Adipocyte (in vitro differentiated cells): ENCODE results near the gene DOCK6.
"Not testable (repeated sequence)": the region's sequence is repeated elsewhere in the genome, so short reads cannot be mapped to it uniquely, and the experiment has no call there.

Source experiments
- DNase-seq: peaks from one replicate; pipeline ENCODE4 v3.0.0-alpha.2; 2015; ENCODE audit warnings: low read depth
- H3K27me3 ChIP-seq: replicated peaks from 2 replicates; pipeline ENCODE4 v1.7.0; 2013; ENCODE audit warnings: mild to moderate bottlenecking, low read length, moderate library complexity; ENCODE audit not compliant: control insufficient read depth, insufficient read depth
- H3K36me3 ChIP-seq: 2 replicates; pipeline ENCODE4 v1.7.0; 2013; ENCODE audit warnings: low read length, mild to moderate bottlenecking, moderate library complexity; ENCODE audit not compliant: control insufficient read depth, insufficient read depth, severe bottlenecking
- H3K4me1 ChIP-seq: 2 replicates; pipeline ENCODE4 v1.7.0; 2013; ENCODE audit warnings: mild to moderate bottlenecking, low read length, moderate library complexity; ENCODE audit not compliant: control insufficient read depth, insufficient read depth
- H3K4me3 ChIP-seq: 2 replicates; pipeline ENCODE4 v1.7.0; 2013; ENCODE audit warnings: mild to moderate bottlenecking, low read length, moderate library complexity
- H3K9ac ChIP-seq: 2 replicates; pipeline ENCODE4 v1.7.0; 2013; ENCODE audit warnings: mild to moderate bottlenecking, low read length, moderate library complexity
- H3K9me3 ChIP-seq: 2 replicates; pipeline ENCODE4 v1.7.0; 2013; ENCODE audit warnings: mild to moderate bottlenecking, low read length, moderate library complexity; ENCODE audit not compliant: control insufficient read depth

Gene DOCK6

GRCh38 chr19:11165486-11166030 is 96.8 kb downstream of the DOCK6 start:
- Histone ChIP-seq H3K4me3 (peak overlapping the region; percentile 75), H3K9ac (peak overlapping the region; percentile 95), H3K36me3 (peaks cover 47% of the 10 kb centered on the region), H3K27me3 (no peaks in the 10 kb centered on the region), H3K4me1 (peaks cover 58% of the 10 kb centered on the region), H3K9me3 (no peaks in the 10 kb centered on the region)
- DNase-seq: peak; percentile 33

GRCh38 chr19:11164879-11165406 is 97.4 kb downstream of the DOCK6 start:
- peaks cover 41% of the 10 kb centered on the region for H3K36me3 ChIP-seq
- H3K4me3 ChIP-seq: peak overlapping the region; percentile 75
- H3K27me3 ChIP-seq: no peaks in the 10 kb centered on the region
- no peaks in the 10 kb centered on the region for H3K9me3 ChIP-seq
- H3K9ac ChIP-seq: peak overlapping the region; percentile 95
- peaks cover 57% of the 10 kb centered on the region for H3K4me1 ChIP-seq
- DNase-seq: peak; percentile 71

- H3K36me3 ChIP-seq: peaks cover 34% of the 10 kb centered on the region
Observed at GRCh38 chr19:11164296-11164695, 98.0 kb downstream of the DOCK6 start.

GRCh38 chr19:11160440-11160768 is 101.9 kb downstream of the DOCK6 start:
- not testable (repeated sequence) for H3K36me3 ChIP-seq, H3K9me3 ChIP-seq, H3K27me3 ChIP-seq, H3K4me3 ChIP-seq, DNase-seq
- peaks cover 43% of the 10 kb centered on the region for H3K4me1 ChIP-seq
- H3K9ac ChIP-seq: peak overlapping the region; percentile 76

More at GRCh38 chr19:11164296-11164695, 98.0 kb downstream of the DOCK6 start:
- Histone ChIP-seq H3K9me3 (no peaks in the 10 kb centered on the region), H3K4me3 (peak overlapping the region; percentile 67), H3K4me1 (peaks cover 59% of the 10 kb centered on the region), H3K9ac (peak overlapping the region; percentile 95), H3K27me3 (no peaks in the 10 kb centered on the region)
- no peak for DNase-seq

- Histone ChIP-seq H3K36me3 (peaks cover 7% of the 10 kb centered on the region), H3K4me3 (peak overlapping the region; percentile 34), H3K9ac (peak overlapping the region; percentile 76), H3K4me1 (peaks cover 39% of the 10 kb centered on the region), H3K9me3 (no peaks in the 10 kb centered on the region), H3K27me3 (no peaks in the 10 kb centered on the region)
- peak; percentile 32 for DNase-seq
Observed at GRCh38 chr19:11159598-11160439, 102.5 kb downstream of the DOCK6 start.

GRCh38 chr19:11155373-11156120 is 106.8 kb downstream of the DOCK6 start, which contains the start of gene SPC24:
TSS of gene SPC24 (minus strand) at chr19:11155782. CDS start at chr19:11155776, 6 bp downstream.
- DNase-seq: peak; percentile 99
- peak within 1 kb of the TSS; percentile 88 for H3K9ac ChIP-seq
- H3K4me1 ChIP-seq: peaks cover 41% of the 10 kb centered on the region
- H3K4me3 ChIP-seq: peak within 1 kb of the TSS; percentile 89
- H3K27me3 ChIP-seq: no peaks in the 10 kb centered on the region
- H3K36me3 ChIP-seq: no peaks in the 10 kb centered on the region
- H3K9me3 ChIP-seq: no peaks in the 10 kb centered on the region

- Histone ChIP-seq H3K4me1 (peaks cover 33% of the 10 kb centered on the region), H3K36me3 (no peaks in the 10 kb centered on the region), H3K27me3 (no peaks in the 10 kb centered on the region), H3K4me3 (no peak overlapping the region), H3K9ac (no peak overlapping the region), H3K9me3 (no peaks in the 10 kb centered on the region)
- DNase-seq: no peak
Observed at GRCh38 chr19:11154683-11155047, 107.7 kb downstream of the DOCK6 start.

- Histone ChIP-seq H3K9ac (peak overlapping the region; percentile 83), H3K36me3 (no peaks in the 10 kb centered on the region), H3K4me3 (no peak overlapping the region), H3K9me3 (no peaks in the 10 kb centered on the region), H3K4me1 (peaks cover 25% of the 10 kb centered on the region), H3K27me3 (no peaks in the 10 kb centered on the region)
- DNase-seq: peak; percentile 59
Observed at GRCh38 chr19:11152318-11153062, 109.8 kb downstream of the DOCK6 start.

- H3K36me3 ChIP-seq: no peaks in the 10 kb centered on the region
- no peak overlapping the region for H3K4me3 ChIP-seq
- no peaks in the 10 kb centered on the region for H3K9me3 ChIP-seq
- peaks cover 22% of the 10 kb centered on the region for H3K4me1 ChIP-seq
- no peaks in the 10 kb centered on the region for H3K27me3 ChIP-seq
- H3K9ac ChIP-seq: peak overlapping the region; percentile 83
- DNase-seq: no peak
Observed at GRCh38 chr19:11151181-11151580, 111.1 kb downstream of the DOCK6 start.
